GM21526 (cell line): ENCODE results near the gene LIPA.
"Not testable (repeated sequence)": the region's sequence is repeated elsewhere in the genome, so short reads cannot be mapped to it uniquely, and the experiment has no call there.

Source experiments
- ATAC-seq: cut with Tn5 transposase; IDR thresholded peaks from one replicate; pipeline ENCODE4 v1.9.1; 2021; ENCODE audit warnings: moderate library complexity; ENCODE audit not compliant: unreplicated experiment, low FRiP score

The LIPA gene

GRCh38 chr10:89271532-89271931 is 20.0 kb upstream of the LIPA start:
- ATAC-seq: no peak

GRCh38 chr10:89270153-89270483 is 18.5 kb upstream of the LIPA start:
- ATAC-seq: no peak

- ATAC-seq: no peak
Measured at GRCh38 chr10:89269433-89270152, 18.0 kb upstream of the LIPA start.

- no peak for ATAC-seq
Measured at GRCh38 chr10:89266721-89267453, 15.3 kb upstream of the LIPA start.

GRCh38 chr10:89263531-89263930 is 12.0 kb upstream of the LIPA start:
- no peak for ATAC-seq

- ATAC-seq: no peak
Measured at GRCh38 chr10:89263091-89263490, 11.5 kb upstream of the LIPA start.

- no peak for ATAC-seq
Measured at GRCh38 chr10:89262086-89263051, 10.8 kb upstream of the LIPA start.

- no peak for ATAC-seq
Measured at GRCh38 chr10:89258881-89259280, 7.3 kb upstream of the LIPA start.

- no peak for ATAC-seq
Measured at GRCh38 chr10:89257581-89257980, 6.0 kb upstream of the LIPA start.

- no peak for ATAC-seq
Measured at GRCh38 chr10:89256962-89257361, 5.4 kb upstream of the LIPA start.

GRCh38 chr10:89256340-89256739 is 4.8 kb upstream of the LIPA start:
- no peak for ATAC-seq

GRCh38 chr10:89255793-89256192 is 4.2 kb upstream of the LIPA start:
- ATAC-seq: no peak

GRCh38 chr10:89255091-89255579 is 3.6 kb upstream of the LIPA start:
- not testable (repeated sequence) for ATAC-seq

GRCh38 chr10:89252225-89252585 is 630 bp upstream of the LIPA start:
- ATAC-seq: no peak

- ATAC-seq: no peak
Measured at GRCh38 chr10:89250865-89251408, 638 bp downstream of the LIPA start.

GRCh38 chr10:89248990-89249389 is 2.6 kb downstream of the LIPA start:
- ATAC-seq: no peak

GRCh38 chr10:89247623-89248022 is 4.0 kb downstream of the LIPA start:
- not testable (repeated sequence) for ATAC-seq

- ATAC-seq: no peak
Measured at GRCh38 chr10:89245802-89246201, 5.8 kb downstream of the LIPA start.

- ATAC-seq: no peak
Measured at GRCh38 chr10:89242840-89243568, 8.6 kb downstream of the LIPA start.

GRCh38 chr10:89242345-89242684 is 9.3 kb downstream of the LIPA start:
- ATAC-seq: no peak
